Measurements from ENCODE around the gene ACSF2. TPM values are rescaled to one million over a fixed set of nuclear protein-coding genes. Genes with fewer than 3 reads are reported as not detected.
A peak's percentile ranks its signal among the peaks of the same experiment; 100 is the strongest.

The ACSF2 gene
- total and polyA plus RNA-seq, 2 donors (not counting 3 experiments of a cell fraction or from before 2014, with no cell fraction given), result 33.2 to 37.2 TPM

- Histone ChIP-seq H3K27ac (ENCODE audit: insufficient read depth, low read depth, low read length) (peak within 1 kb of the TSS; percentile 63), H2AFZ (ENCODE audit: low read depth, low read length) (peak within 1 kb of the TSS; percentile 66), H3K27me3 (ENCODE audit: control insufficient read depth in 2 of 2, insufficient read depth in 2 of 2, low read length in 2 of 2) (no peaks in the 10 kb centered on the region), H3K4me3 (replicated peaks in 1 of 3; ENCODE audit: insufficient read depth in 1 of 3, low read depth in 1 of 3, low read length in 3 of 3) (peak within 1 kb of the TSS; percentile 39 to 89 (median 67)), H3K4me2 (ENCODE audit: insufficient read depth, low read length) (peak within 1 kb of the TSS; percentile 96), H4K20me1 (replicated peaks; ENCODE audit: control insufficient read depth, extremely low read depth, insufficient read depth, low read length) (peaks cover 3% of the 10 kb centered on the region), H3K79me2 (ENCODE audit: control insufficient read depth, insufficient read depth, low read length) (peaks cover 44% of the 10 kb centered on the region), H3K36me3 (ENCODE audit: control insufficient read depth in 2 of 2, extremely low read depth in 1 of 2, insufficient read depth in 2 of 2, low read length in 2 of 2) (peaks cover 21 to 26% of the 10 kb centered on the region in 2 experiments), H3K9me1 (replicated peaks; ENCODE audit: control insufficient read depth, extremely low read depth, insufficient read depth, low read length) (no peaks in the 10 kb centered on the region), H3K9ac (replicated peaks; ENCODE audit: extremely low read depth, insufficient read depth, low read length) (peak within 1 kb of the TSS; percentile 90), H3K9me3 (replicated peaks; ENCODE audit: control insufficient read depth, insufficient read depth, low read length) (no peaks in the 10 kb centered on the region), H3K4me1 (ENCODE audit: control insufficient read depth, extremely low read depth, insufficient read depth, low read length) (peaks cover 21% of the 10 kb centered on the region)
- peak; percentile 92 for TF ChIP-seq MYC (IDR thresholded peaks at IDR 0.05; ENCODE audit: low read depth, low read length)
- peak; percentile 99 to 100 for TF ChIP-seq CTCF (IDR thresholded peaks at IDR 0.05; ENCODE audit: extremely low read depth in 1 of 2, insufficient read depth in 1 of 2, low read depth in 1 of 2, low read length in 2 of 2)
- TF ChIP-seq, protein P1, sequence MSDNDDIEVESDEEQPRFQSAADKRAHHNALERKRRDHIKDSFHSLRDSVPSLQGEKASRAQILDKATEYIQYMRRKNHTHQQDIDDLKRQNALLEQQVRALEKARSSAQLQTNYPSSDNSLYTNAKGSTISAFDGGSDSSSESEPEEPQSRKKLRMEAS (IDR thresholded peaks at IDR 0.05; ENCODE audit: insufficient read depth, insufficient read length), result peak; percentile 46
- TF ChIP-seq POLR2A (IDR thresholded peaks at IDR 0.05; ENCODE audit: low read depth, low read length), result peak; percentile 81
- peak; percentile 95 for TF ChIP-seq POLR2AphosphoS5 (IDR thresholded peaks at IDR 0.05; ENCODE audit: insufficient read depth, low read depth, low read length)
- no peak for TF ChIP-seq GATA2 (IDR thresholded peaks at IDR 0.05; ENCODE audit: insufficient read depth, insufficient read length, low read depth, low read length)
- peak; percentile 94 for FAIRE-seq
- dilution Hi-C loops (cut with MboI; ENCODE audit: extremely low pct_ligation_motif_present, low sequenced_read_pairs) (no loop called here), intact Hi-C loops (cut with micrococcal nuclease) (loop anchor here (1.0 to 2.0 kb wide), 2 partner anchors 29 to 82 kb away; partner anchors contain the start of gene ACSF2)
- peak; percentile 88 for DNase-seq (ENCODE audit: low read depth, low spot score)
- ChIA-PET CTCF (interaction anchor here (0.6 to 4.6 kb wide), 34 partner anchors 9 to 242 kb away, joined by 3 to 44 read pairs (median 5); partner anchors contain the start of genes ACSF2 and RSAD1), POLR2A (interaction anchor here (0.5 to 1.7 kb wide), 5 partner anchors 13 to 82 kb away, joined by 3 to 8 read pairs (median 4); partner anchors contain the start of genes ACSF2 and RSAD1)
- BruUV-seq (replicated peaks), result TSS peak; percentile 35
These were observed 28.7 kb upstream of the ACSF2 start, which contains the start of gene LRRC59 for GRCh38 chr17:50397111-50397918. Gene LRRC59, minus strand, starts transcription at chr17:50397523. Its CDS starts 206 bp downstream, at chr17:50397317.

All from endothelial cell of umbilical vein (primary cell).